ENCODE results near the gene ELP2.

Gene ELP2

DNA sequence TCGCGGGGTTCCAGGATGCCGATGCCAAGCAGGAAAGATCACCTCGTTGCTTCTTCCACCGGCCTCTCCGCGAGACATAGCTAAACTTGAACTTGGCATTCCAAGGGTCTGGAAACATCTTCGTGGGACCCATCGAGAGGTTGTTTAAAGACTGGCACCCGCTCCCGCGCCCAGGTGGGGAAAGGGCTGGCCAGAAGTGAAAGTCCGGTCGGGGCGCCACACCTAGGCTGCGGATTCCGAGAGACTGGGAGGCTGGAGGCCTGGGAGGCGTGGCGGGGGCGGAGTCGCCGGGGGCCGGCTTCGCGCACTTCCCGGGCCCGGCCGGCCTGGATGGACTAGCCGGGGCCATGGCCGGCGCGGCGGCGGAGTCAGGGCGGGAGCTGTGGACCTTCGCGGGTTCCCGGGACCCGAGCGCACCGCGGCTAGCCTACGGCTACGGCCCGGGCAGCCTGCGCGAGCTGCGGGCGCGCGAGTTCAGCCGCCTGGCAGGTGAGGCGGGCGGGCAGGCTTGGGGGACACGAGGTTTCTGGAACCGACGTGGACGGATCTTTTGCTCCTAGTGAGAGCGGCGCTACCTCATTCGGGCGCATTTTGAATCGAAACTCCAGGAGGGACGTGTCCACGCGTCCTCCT lies 57.6 kb downstream of the ELP2 start, which contains the start of gene MOCOS:
MOCOS (plus strand) TSS at position 305 of the 633 bp plus-strand sequence; CDS start at position 348, 43 bp downstream.
- Mint-ChIP-seq H3K4me1 (peaks cover 13% of the 10 kb centered on the region), H3K4me3 (peak within 1 kb of the TSS; percentile 83), H3K36me3 (peaks cover 1% of the 10 kb centered on the region), H3K27ac (no peak within 1 kb of the TSS), H3K9me3 (no peaks in the 10 kb centered on the region), H3K27me3 (peaks cover 17% of the 10 kb centered on the region)

DNA sequence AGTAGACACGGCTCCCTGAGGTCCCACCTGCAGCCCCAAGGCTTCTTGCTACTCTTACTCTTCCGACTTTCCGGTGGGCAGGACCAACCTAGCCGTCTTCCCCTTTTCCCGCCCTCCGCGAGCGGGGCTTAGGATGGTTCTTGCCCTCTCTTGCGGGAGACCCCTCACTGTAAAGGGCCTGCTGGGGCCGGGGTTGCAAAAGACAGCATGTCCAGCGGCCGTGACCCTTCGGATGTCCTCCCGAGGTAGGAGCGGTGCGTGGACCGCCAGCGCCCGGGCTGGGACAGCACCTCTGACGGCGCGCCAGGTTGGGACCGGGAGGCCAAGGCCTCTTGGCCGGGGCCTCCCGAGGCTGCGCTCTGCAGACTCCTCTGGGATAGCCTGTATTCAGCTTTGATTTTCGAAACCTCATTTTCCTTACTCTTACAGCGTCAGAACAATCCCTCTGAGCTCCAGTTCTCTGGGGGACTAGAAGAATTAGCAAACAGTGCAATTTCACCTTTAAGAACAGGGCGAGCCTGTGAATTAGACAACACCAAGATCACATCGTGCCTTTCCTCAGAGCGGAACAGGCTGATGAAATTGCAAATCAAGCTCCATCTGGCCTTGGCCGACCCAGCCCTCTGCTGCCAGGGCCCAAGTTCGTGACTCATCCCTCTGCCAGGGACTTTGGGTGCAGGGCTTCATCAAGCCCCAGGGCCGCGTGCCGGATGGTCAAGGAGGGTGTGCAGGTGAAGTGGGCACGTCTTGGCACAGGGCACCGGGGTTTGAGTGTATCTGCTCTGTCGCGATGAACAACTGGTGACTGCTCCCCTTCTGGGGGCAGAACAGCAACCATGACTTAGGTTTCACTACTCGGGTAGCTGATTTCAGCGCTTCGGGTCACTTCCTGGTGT lies 58.4 kb downstream of the ELP2 start:
- peak overlapping the region; percentile 81 for H3K4me3 Mint-ChIP-seq
- H3K4me1 Mint-ChIP-seq, result peaks cover 13% of the 10 kb centered on the region

DNA sequence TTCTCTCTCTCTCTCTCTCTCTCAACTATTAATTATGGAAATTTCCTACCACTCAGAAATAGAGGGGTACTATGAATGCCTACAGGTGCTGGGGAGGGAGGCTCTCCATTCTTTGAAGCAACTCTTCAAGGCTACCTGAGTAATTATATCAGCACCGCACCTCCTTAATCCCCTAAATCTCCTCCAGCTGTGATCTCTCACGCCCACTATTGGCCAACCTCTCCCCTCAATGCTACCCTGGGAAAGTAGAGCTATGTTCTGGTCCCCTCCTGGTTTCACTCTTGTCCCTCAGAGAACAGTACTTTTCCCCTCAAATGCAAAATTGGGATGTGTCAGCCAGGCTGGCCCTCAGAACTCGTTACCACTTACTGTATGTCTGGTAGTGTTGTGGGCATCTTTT lies 59.2 kb downstream of the ELP2 start:
- H3K27me3 Mint-ChIP-seq, result peaks cover 17% of the 10 kb centered on the region
- H3K4me3 Mint-ChIP-seq, result peak overlapping the region; percentile 81
- H3K9me3 Mint-ChIP-seq, result no peaks in the 10 kb centered on the region
- H3K4me1 Mint-ChIP-seq, result peaks cover 13% of the 10 kb centered on the region
- H3K27ac Mint-ChIP-seq, result peak overlapping the region; percentile 47
- H3K36me3 Mint-ChIP-seq, result peaks cover 1% of the 10 kb centered on the region

More for the DNA sequence above, 58.4 kb downstream of the ELP2 start:
- Mint-ChIP-seq H3K9me3 (no peaks in the 10 kb centered on the region), H3K27ac (no peak overlapping the region), H3K27me3 (peaks cover 17% of the 10 kb centered on the region), H3K36me3 (peaks cover 1% of the 10 kb centered on the region)

DNA sequence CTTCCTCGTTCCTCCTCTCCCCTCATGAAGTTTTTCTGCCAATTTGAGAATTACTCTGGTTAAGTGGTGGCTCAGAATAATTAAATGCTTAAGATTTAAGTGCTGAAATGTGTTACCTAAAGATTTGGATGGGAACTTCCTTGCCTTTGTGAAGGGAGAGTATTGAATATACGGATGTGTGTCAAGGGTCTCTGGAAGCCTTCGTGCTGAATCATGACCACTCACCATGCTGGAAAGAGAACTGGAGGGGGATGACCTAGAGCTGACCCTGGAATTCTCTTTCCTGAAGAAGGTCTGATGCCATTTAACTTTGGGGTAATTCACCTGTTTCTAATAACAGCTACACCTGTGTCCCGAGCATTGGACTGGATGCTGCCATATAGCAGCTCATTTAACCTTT lies 59.8 kb downstream of the ELP2 start:
- Mint-ChIP-seq H3K27me3 (peaks cover 17% of the 10 kb centered on the region), H3K27ac (no peak overlapping the region), H3K9me3 (no peaks in the 10 kb centered on the region), H3K36me3 (peaks cover 1% of the 10 kb centered on the region), H3K4me3 (peak overlapping the region; percentile 81), H3K4me1 (peaks cover 13% of the 10 kb centered on the region)

DNA sequence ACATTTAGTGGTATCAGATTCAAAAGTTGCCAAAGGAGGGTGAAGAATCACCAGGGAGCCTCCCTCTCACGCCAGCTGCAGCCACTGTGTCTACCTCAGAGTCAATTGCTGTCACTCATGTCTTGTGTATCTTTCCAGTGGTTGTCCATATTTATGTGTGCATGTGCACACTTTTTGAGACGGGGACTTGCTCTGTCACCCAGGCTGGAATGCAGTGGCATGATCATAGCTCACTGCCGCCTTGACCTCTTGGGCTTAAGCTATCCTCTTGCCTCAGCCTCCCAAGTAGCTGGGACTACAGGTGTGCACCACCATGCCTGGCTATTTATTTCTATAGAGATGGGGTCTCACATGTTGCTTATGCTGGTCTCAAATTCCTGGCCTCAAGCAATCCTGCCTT lies 61.6 kb downstream of the ELP2 start:
- Mint-ChIP-seq H3K27me3 (peaks cover 17% of the 10 kb centered on the region), H3K4me3 (no peak overlapping the region), H3K36me3 (peaks cover 1% of the 10 kb centered on the region), H3K9me3 (no peaks in the 10 kb centered on the region), H3K4me1 (peaks cover 13% of the 10 kb centered on the region), H3K27ac (no peak overlapping the region)

DNA sequence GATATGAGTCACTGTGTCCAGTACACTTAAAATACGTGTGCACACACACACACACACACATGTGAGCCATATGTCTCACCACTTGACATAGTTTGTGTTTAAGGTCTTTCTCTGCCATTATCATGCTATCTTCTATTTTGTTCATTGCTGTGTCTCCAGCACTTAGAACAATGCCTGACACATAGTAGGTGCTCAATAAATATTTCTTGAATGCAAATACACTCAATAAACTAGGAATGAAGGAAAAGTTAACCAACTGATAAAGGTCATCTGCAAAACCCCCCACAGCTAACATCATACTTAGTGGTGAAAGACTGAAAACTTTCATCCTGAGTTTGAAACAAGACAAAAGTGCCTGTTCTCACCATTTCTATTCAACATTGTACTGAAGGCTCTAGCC lies 62.0 kb downstream of the ELP2 start:
- H3K9me3 Mint-ChIP-seq, result no peaks in the 10 kb centered on the region
- H3K27me3 Mint-ChIP-seq, result peaks cover 17% of the 10 kb centered on the region
- peaks cover 13% of the 10 kb centered on the region for H3K4me1 Mint-ChIP-seq
- H3K36me3 Mint-ChIP-seq, result peaks cover 1% of the 10 kb centered on the region
- H3K27ac Mint-ChIP-seq, result no peak overlapping the region
- H3K4me3 Mint-ChIP-seq, result no peak overlapping the region

DNA sequence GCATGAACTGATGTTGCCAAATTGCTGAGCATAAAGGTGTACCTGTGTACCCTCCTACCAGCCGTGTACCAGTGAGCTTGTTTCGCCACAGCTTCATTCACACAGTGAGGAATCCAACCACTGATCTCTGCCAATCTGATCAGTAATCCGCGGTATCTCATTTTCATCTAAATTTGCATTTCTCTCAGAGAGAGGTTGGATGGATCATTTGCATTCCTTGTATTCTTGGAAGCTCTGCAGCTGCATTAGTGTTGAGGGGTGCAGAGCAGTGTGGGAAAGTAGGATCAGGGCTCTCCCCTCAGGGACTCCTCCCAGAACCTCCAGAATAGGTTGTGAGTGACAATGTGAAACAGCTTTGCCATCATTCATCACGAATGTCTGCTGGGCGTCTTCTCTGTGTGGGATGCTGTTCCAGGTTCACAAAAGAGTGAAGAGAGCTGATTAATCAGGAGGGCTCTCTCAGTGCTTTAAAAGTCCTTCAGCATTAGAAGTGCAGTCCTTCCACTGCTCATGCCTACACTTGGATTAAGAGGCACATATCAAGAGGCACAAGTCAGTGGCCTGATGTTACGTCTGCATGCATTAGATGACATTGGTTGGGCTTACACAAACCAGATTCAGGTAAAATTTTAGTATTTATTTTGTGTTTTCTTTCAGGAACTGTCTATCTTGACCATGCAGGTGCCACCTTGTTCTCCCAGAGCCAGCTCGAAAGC lies 65.1 kb downstream of the ELP2 start:
- no peaks in the 10 kb centered on the region for H3K4me1 Mint-ChIP-seq
- peaks cover 1% of the 10 kb centered on the region for H3K36me3 Mint-ChIP-seq
- H3K27me3 Mint-ChIP-seq, result peaks cover 4% of the 10 kb centered on the region
- no peak overlapping the region for H3K4me3 Mint-ChIP-seq
- H3K9me3 Mint-ChIP-seq, result no peaks in the 10 kb centered on the region
- no peak overlapping the region for H3K27ac Mint-ChIP-seq

DNA sequence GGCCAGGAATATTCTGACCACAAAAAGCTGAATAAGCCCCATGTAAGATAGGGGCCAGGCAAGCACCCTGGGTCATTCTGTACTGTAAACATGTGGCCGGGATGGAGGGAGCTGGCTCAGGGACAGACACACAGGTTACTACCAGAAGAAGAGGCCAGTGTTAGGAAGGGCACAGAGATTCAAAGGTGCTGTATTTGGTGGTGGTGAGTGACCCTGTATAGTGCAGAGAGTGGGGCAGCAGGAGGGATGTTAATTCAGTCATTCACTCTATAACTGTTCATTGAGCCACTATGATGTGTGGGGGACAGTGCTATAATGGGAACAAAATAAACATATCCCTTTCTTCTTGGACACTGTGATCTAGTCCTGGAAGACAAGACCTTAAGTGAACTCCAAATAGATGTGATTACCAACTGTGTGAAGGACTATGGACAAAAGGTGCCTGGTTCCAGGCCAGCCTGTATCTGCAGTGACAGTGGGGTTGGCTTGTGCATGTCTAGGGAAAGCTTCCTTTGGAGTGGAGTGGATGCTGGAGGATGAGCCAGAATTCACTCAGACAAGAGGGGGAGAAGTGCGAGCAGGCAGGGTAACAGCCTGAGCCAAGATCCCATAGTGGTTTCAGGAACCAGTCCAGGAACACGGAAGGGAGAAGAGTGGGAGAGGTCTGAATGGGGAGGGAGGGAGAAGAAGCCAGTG lies 65.9 kb downstream of the ELP2 start:
- H3K27ac Mint-ChIP-seq, result no peak overlapping the region

DNA sequence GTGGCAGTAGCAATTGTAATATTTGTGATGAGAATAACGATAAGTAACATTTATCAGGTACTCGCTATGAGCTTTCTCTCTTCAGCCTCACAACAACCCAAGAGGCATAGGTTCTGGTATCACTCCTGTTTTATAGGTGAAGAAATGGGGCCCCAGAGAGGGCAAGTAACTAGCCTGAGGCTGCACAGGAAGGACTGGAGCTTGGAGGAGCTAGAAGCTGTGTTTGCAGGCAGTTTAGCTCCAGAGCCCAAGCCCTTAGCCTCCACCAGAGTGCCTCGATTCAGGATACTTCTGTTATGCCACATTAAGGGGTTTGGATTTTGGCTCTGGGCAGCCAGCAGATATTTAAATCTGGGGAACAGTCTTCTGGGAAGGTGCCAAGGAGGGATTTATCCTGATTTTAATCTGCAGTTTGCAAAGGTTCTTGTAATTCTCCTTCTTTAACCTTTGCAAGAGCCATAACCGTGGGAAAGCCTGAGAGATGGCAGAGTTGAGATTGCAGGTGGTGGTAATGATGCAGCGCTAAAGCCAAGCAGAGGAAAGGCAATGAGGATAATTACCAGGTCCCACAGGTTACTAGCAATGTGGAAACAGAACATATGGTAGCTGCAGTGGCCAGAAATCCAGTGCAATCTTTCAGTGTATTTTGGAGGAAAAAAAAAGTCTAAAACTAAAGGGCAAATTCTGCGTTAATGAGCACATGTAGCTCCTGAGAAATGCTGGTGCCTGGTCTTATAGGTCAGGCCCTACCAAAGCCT lies 66.7 kb downstream of the ELP2 start:
- H3K4me1 Mint-ChIP-seq, result no peaks in the 10 kb centered on the region

More for the DNA sequence above, 65.9 kb downstream of the ELP2 start:
- Mint-ChIP-seq H3K36me3 (peaks cover 1% of the 10 kb centered on the region), H3K4me3 (no peak overlapping the region), H3K9me3 (no peaks in the 10 kb centered on the region), H3K4me1 (no peaks in the 10 kb centered on the region), H3K27me3 (peaks cover 3% of the 10 kb centered on the region)

DNA sequence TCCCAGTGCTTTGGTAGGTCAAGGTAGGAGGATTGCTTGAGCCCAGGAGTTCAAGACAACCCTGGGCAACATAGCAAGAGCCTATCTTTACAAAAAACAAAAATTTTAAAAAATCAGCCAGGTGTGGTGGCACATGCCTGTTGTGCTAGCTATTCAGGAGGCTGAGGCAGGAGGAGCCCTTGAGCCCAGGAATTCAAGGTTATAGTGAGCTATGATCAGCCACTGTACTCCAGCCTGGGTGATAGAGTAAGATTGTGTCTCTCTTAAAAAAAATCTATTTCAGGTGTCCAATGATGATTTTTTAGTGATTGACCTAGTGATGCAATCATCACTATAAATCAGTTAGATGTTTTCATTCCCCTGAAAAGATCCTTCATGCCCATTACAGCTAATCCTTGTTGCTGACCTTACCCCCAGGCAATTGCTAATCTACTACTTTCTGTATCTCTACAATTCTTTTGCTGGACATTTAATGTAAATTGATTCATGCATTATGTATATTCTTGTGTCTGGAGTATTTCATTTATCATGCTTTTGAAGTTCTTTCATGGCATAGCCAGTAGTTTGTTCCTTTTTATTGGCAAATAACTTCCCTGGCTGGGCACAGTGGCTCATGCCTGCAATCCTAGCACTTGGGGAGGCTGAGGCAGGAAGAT lies 67.9 kb downstream of the ELP2 start:
- Mint-ChIP-seq H3K4me3 (no peak overlapping the region), H3K9me3 (no peaks in the 10 kb centered on the region), H3K36me3 (no peaks in the 10 kb centered on the region), H3K27ac (no peak overlapping the region), H3K27me3 (no peaks in the 10 kb centered on the region), H3K4me1 (no peaks in the 10 kb centered on the region)

More for the DNA sequence above, 66.7 kb downstream of the ELP2 start:
- peaks cover 1% of the 10 kb centered on the region for H3K27me3 Mint-ChIP-seq
- H3K36me3 Mint-ChIP-seq, result no peaks in the 10 kb centered on the region
- H3K9me3 Mint-ChIP-seq, result no peaks in the 10 kb centered on the region
- H3K27ac Mint-ChIP-seq, result no peak overlapping the region
- H3K4me3 Mint-ChIP-seq, result no peak overlapping the region

DNA sequence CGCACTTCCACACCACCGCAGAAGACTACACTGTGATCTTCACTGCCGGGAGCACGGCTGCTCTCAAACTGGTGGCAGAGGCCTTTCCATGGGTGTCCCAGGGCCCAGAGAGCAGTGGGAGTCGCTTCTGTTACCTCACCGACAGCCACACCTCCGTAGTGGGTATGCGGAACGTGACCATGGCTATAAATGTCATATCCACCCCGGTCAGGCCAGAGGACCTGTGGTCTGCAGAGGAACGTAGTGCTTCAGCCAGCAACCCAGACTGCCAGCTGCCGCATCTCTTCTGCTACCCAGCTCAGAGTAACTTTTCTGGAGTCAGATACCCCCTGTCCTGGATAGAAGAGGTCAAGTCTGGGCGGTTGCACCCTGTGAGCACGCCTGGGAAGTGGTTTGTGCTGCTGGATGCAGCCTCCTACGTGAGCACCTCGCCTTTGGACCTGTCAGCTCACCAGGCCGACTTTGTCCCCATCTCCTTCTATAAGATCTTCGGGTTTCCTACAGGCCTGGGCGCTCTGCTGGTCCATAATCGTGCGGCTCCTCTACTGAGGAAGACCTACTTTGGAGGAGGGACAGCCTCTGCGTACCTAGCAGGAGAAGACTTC lies 70.1 kb downstream of the ELP2 start:
- Mint-ChIP-seq H3K4me3 (no peak overlapping the region), H3K27ac (no peak overlapping the region), H3K27me3 (no peaks in the 10 kb centered on the region), H3K4me1 (no peaks in the 10 kb centered on the region), H3K9me3 (no peaks in the 10 kb centered on the region), H3K36me3 (no peaks in the 10 kb centered on the region)

DNA sequence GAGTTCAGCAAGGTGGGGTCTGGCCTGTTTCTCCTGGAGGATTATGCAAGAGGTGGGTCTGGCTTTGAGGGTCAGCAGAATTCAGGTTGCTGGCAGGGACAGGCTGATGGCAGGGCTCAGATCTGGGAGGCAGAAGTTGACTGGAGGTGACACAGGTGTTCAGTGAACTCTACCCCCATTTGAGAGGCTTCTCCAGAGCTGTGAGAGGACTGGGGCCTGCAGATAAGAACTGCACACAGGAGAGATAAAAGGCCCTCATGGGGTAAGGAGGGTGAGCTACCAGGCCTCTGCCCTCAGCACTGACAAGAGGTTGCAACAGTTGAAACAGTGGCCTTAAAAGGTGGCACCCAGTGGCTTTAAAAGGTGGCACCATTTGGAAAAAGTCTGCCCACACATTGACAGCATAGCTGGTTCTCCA lies 70.7 kb downstream of the ELP2 start:
- Mint-ChIP-seq H3K36me3 (no peaks in the 10 kb centered on the region), H3K4me3 (no peak overlapping the region), H3K27me3 (no peaks in the 10 kb centered on the region), H3K9me3 (no peaks in the 10 kb centered on the region), H3K4me1 (no peaks in the 10 kb centered on the region), H3K27ac (no peak overlapping the region)

DNA sequence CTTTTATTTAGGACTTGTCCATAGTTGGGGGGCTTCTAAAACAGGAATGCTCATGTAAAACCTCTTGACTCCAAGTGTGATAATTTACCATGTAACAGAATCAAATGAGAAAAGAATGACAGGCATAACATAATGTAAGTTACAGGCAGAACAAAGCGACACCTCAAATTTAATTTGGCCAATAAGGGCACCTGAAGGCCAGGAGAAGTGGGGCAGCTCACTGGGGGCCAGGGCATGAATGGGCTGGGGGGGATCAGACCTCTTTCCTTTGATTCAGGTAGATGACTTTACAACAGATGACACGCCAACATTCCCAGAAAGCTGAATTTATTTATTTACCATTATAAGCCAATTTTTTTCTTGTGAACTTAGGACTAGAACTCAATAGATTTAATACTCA lies 72.1 kb downstream of the ELP2 start:
- Mint-ChIP-seq H3K36me3 (no peaks in the 10 kb centered on the region), H3K27ac (no peak overlapping the region), H3K4me1 (no peaks in the 10 kb centered on the region), H3K27me3 (no peaks in the 10 kb centered on the region), H3K4me3 (no peak overlapping the region), H3K9me3 (no peaks in the 10 kb centered on the region)

DNA sequence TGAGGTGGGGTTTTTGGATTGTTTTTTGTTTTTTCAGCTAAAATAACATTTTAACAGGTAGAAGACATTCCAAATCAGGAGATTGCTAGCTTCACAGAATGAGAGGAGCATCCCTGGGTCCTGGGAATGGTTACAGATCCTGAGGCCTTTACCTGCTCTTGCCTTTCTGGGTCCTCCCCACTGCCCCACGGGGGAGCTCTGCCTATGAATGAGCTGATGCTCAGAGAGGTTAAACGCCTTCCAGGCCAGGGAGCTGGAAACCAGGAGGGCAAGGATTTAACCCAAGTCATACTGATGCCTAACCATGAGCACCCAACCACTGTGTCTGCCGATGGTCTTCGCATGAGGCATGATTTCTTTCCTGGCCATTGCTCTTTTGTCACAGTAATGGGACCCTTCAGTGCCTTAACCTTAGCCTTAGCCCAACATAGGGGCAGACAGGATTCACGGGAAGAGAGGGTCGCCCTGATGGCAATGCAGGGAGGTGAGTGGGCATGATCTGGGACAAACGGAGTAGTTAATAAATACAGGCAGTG lies 73.7 kb downstream of the ELP2 start:
- H3K36me3 Mint-ChIP-seq, result no peaks in the 10 kb centered on the region
- no peaks in the 10 kb centered on the region for H3K9me3 Mint-ChIP-seq
- no peaks in the 10 kb centered on the region for H3K27me3 Mint-ChIP-seq
- H3K4me1 Mint-ChIP-seq, result no peaks in the 10 kb centered on the region
- H3K27ac Mint-ChIP-seq, result no peak overlapping the region
- H3K4me3 Mint-ChIP-seq, result no peak overlapping the region

Data from activated naive CD4-positive, alpha-beta T cell treated with anti-CD3 and anti-CD28 coated beads, Interleukin-2, amount 50 U/mL, for 24 hours (primary cell).